ENCODE measurements around the gene PDE4D.
"Not testable (repeated sequence)": the region's sequence is repeated elsewhere in the genome, so short reads cannot be mapped to it uniquely, and the experiment has no call there.

The PDE4D gene

GRCh38 chr5:59683311-59683710 lies 210.2 kb downstream of the PDE4D start:
- TF ChIP-seq, protein P1, sequence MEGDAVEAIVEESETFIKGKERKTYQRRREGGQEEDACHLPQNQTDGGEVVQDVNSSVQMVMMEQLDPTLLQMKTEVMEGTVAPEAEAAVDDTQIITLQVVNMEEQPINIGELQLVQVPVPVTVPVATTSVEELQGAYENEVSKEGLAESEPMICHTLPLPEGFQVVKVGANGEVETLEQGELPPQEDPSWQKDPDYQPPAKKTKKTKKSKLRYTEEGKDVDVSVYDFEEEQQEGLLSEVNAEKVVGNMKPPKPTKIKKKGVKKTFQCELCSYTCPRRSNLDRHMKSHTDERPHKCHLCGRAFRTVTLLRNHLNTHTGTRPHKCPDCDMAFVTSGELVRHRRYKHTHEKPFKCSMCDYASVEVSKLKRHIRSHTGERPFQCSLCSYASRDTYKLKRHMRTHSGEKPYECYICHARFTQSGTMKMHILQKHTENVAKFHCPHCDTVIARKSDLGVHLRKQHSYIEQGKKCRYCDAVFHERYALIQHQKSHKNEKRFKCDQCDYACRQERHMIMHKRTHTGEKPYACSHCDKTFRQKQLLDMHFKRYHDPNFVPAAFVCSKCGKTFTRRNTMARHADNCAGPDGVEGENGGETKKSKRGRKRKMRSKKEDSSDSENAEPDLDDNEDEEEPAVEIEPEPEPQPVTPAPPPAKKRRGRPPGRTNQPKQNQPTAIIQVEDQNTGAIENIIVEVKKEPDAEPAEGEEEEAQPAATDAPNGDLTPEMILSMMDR (conservative IDR thresholded peaks at IDR 0.05; ENCODE audit: low read length): no peak
- no peak for DNase-seq (ENCODE audit: low read depth)
- no peak overlapping the region for H3K4me3 ChIP-seq (ENCODE audit: low read length)

- H3K4me3 ChIP-seq (ENCODE audit: low read length): no peak overlapping the region
- no peak for DNase-seq (ENCODE audit: low read depth)
- TF ChIP-seq, protein P1 (conservative IDR thresholded peaks at IDR 0.05; ENCODE audit: low read length): no peak
Observed at GRCh38 chr5:59682542-59682941, 211.0 kb downstream of the PDE4D start.

DNA sequence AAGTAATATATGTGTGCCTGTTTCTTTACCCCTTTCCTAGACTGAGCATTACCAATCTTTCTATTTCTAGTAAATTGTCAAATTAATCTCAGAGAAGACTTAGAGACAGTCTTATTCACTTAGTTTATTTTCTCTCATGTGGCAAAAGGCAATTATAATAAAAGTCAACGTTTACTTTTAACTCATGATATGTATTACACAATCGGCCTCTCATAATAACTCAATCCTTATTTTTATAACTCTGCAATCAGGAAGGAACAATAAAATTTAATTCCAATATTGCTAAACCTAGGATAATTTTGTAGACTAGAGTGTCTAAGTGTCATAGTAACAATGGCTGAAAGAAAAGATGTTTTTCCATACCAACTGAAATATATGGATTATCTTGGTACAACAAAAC lies 214.6 kb downstream of the PDE4D start:
- H3K4me3 ChIP-seq (ENCODE audit: low read length): no peak overlapping the region
- TF ChIP-seq, protein P1 (conservative IDR thresholded peaks at IDR 0.05; ENCODE audit: low read length): no peak
- DNase-seq (ENCODE audit: low read depth): no peak

DNA sequence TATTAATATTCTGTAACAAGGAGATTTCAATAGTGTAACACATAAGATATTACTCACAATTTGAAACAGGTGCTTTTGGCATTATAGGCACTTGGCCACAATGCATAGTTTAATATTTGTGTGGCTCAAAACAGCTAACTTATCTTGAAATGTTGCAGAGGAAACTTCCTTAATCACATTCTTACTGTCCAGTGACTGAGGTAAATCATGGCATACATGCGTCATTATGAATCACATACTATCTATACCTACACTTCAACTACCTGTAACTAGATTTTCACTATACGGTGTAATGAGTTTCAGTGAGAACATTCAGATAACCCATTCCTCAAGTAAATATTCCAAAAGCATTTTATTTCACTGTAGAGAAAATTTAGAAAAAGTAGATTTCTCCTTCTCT lies 218.8 kb downstream of the PDE4D start:
- no peak for DNase-seq (ENCODE audit: low read depth)
- TF ChIP-seq, protein P1 (conservative IDR thresholded peaks at IDR 0.05; ENCODE audit: low read length): no peak
- no peak overlapping the region for H3K4me3 ChIP-seq (ENCODE audit: low read length)

- no peak overlapping the region for H3K4me3 ChIP-seq (ENCODE audit: low read length)
- peak; percentile 63 for DNase-seq (ENCODE audit: low read depth)
- TF ChIP-seq, protein P1 (conservative IDR thresholded peaks at IDR 0.05; ENCODE audit: low read length): peak; percentile 82
Observed at GRCh38 chr5:59673438-59674058, 220.0 kb downstream of the PDE4D start.

DNA sequence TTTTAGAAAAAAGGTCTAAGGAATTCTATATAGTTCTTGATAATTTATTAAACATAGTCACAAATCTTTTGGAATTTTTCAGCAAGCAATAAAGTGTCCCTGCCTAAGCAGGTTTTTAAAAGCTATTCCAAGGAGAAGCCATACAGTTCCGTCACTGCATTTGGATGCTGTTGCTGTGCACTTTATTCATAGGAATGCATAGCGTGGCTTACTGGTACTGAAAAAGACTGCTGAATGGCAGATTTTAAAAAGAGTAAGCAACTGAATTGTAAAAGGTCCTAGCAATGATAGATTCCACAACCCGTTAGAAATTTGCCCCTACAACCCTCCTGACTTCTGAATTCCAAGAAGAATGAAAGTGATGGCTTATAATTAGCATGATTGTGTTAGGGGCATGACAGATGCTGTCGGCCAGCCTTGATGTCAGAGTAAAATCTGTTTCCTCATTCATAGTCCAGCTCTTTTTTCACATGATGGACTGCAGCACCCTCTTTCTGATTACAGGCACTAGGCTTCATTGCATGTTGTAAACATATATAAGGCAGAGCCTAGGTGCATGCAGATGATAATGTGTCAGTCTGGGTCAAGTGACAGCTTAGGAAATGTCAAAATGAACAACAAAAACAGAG lies 227.0 kb downstream of the PDE4D start:
- H3K4me3 ChIP-seq (ENCODE audit: low read length): no peak overlapping the region
- DNase-seq (ENCODE audit: low read depth): no peak
- TF ChIP-seq, protein P1 (conservative IDR thresholded peaks at IDR 0.05; ENCODE audit: low read length): no peak

DNA sequence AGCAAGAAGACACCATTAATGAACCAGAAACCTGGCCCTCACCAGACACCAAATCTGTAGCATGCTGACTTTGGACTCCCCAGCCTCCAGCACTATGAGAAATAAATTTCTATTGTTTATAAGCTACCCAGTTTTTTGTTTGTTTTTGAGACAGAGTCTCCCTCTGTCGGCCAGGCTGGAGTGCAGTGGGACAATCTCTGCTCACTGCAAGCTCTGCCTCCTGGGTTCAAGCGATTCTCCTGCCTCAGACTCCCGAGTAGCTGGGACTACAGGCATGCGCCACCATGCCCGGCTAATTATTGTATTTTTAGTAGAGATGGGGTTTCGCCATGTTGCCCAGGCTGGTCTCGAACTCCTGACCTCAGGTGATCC lies 227.7 kb downstream of the PDE4D start:
- DNase-seq (ENCODE audit: low read depth); H3K4me3 ChIP-seq (ENCODE audit: low read length): not testable (repeated sequence)

All from AG10803 (cell line).